Thoracic aorta (tissue), 2 donors: Measurements from ENCODE around the gene MYLK. TPM values are rescaled to one million over a fixed set of nuclear protein-coding genes. Genes with fewer than 3 reads are reported as not detected.
A peak's percentile ranks its signal among the peaks of the same experiment; 100 is the strongest.

ENCODE experiments used
- ATAC-seq: fragments of 150-250 bp; one replicate; pipeline ENCODE4 v1.8.0; 2017; ENCODE audit warnings: low read depth; ENCODE audit not compliant: insufficient number of reproducible peaks, low FRiP score
- DNase-seq: peaks from one replicate; pipeline ENCODE4 v3.0.0-alpha.2; 2020; ENCODE audit warnings: low spot score
- H3K27ac ChIP-seq, 2 donors: fragments of 200-600 bp; sonication (generic); 1 replicate in 1 of 2; 2 replicates in 1 of 2; pipeline ENCODE4 v1.5.1; 2016; ENCODE audit warnings: mild to moderate bottlenecking in 2 of 2, moderate library complexity in 2 of 2
- H3K27me3 ChIP-seq: fragments of 200-600 bp; sonication (generic); replicated peaks from 2 replicates; pipeline ENCODE4 v1.6.0; 2016; ENCODE audit warnings: mild to moderate bottlenecking; ENCODE audit not compliant: insufficient read depth
- H3K36me3 ChIP-seq: fragments of 200-600 bp; sonication (generic); one replicate; pipeline ENCODE4 v1.5.1; 2016
- H3K4me1 ChIP-seq, 2 donors: fragments of 200-600 bp; sonication (generic); 1 replicate in 1 of 2; 2 replicates in 1 of 2; pipeline versions ENCODE4 v1.5.1 to v1.6.0; 2016; ENCODE audit warnings: low read depth in 2 of 2, mild to moderate bottlenecking in 1 of 2; ENCODE audit not compliant: control insufficient read depth in 1 of 2
- H3K4me3 ChIP-seq: fragments of 200-600 bp; sonication (generic); 2 replicates; pipeline ENCODE4 v1.5.1; 2016; ENCODE audit warnings: mild to moderate bottlenecking
- H3K9me3 ChIP-seq: fragments of 200-600 bp; sonication (generic); 2 replicates; pipeline ENCODE4 v1.5.1; 2016
- CTCF ChIP-seq: fragments of 200-600 bp; sonication (generic); IDR thresholded peaks from one replicate; pipeline ENCODE4 v1.5.1; 2019; ENCODE audit warnings: antibody characterized with exemption
- total RNA-seq, 2 donors: library from RNA; depleted of rRNA; stranded (reverse); fragments of >200 nt; gene quantifications; one replicate each; pipeline versions ENCODE4 v1.1.0 to v1.2.3, GENCODE V29; 2016

The MYLK gene
- total RNA-seq, 2 donors from 2014 or later = 483 to 563 TPM

GRCh38 chr3:123633530-123633929 is 250.6 kb downstream of the MYLK start:
- H3K27ac ChIP-seq = peak overlapping the region in 1 of 2 donors; percentile 72

GRCh38 chr3:123632161-123632655 is 251.9 kb downstream of the MYLK start:
- Histone ChIP-seq H3K27me3 (no peaks in the 10 kb centered on the region), H3K4me3 (no peak overlapping the region), H3K9me3 (no peaks in the 10 kb centered on the region), H3K36me3 (peaks cover 51% of the 10 kb centered on the region), H3K4me1 (peaks cover 38 to 79% of the 10 kb centered on the region in 2 donors), H3K27ac (peak overlapping the region; percentile 46 to 57)
- no peak for DNase-seq
- TF ChIP-seq CTCF = no peak
- peak; percentile 25 for ATAC-seq

More at GRCh38 chr3:123633530-123633929, 250.6 kb downstream of the MYLK start:
- no peak overlapping the region for H3K4me3 ChIP-seq
- H3K4me1 ChIP-seq = peaks cover 38 to 85% of the 10 kb centered on the region in 2 donors
- H3K36me3 ChIP-seq = peaks cover 60% of the 10 kb centered on the region
- ATAC-seq (no peak), DNase-seq (no peak)
- H3K27me3 ChIP-seq = no peaks in the 10 kb centered on the region
- no peak for TF ChIP-seq CTCF
- H3K9me3 ChIP-seq = no peaks in the 10 kb centered on the region

- H3K9me3 ChIP-seq = no peaks in the 10 kb centered on the region
- ATAC-seq = no peak
- peaks cover 29 to 55% of the 10 kb centered on the region in 2 donors for H3K4me1 ChIP-seq
- no peak for TF ChIP-seq CTCF
- peaks cover 62% of the 10 kb centered on the region for H3K36me3 ChIP-seq
- peak overlapping the region in 1 of 2 donors; percentile 54 for H3K27ac ChIP-seq
- no peak for DNase-seq
- H3K4me3 ChIP-seq = no peak overlapping the region
- no peaks in the 10 kb centered on the region for H3K27me3 ChIP-seq
Measured at GRCh38 chr3:123629747-123630047, 254.4 kb downstream of the MYLK start.

GRCh38 chr3:123628996-123629746 is 255.0 kb downstream of the MYLK start:
- ATAC-seq = no peak
- DNase-seq = no peak
- H3K9me3 ChIP-seq = no peaks in the 10 kb centered on the region
- H3K4me1 ChIP-seq = peaks cover 23 to 55% of the 10 kb centered on the region in 2 donors
- H3K36me3 ChIP-seq = peaks cover 62% of the 10 kb centered on the region
- no peak for TF ChIP-seq CTCF
- no peaks in the 10 kb centered on the region for H3K27me3 ChIP-seq
- peak overlapping the region; percentile 25 to 54 for H3K27ac ChIP-seq
- H3K4me3 ChIP-seq = no peak overlapping the region

- H3K4me1 ChIP-seq = peaks cover 11 to 51% of the 10 kb centered on the region in 2 donors
- no peak for TF ChIP-seq CTCF
- no peaks in the 10 kb centered on the region for H3K27me3 ChIP-seq
- H3K27ac ChIP-seq = peak overlapping the region; percentile 25 to 54
- peaks cover 59% of the 10 kb centered on the region for H3K36me3 ChIP-seq
- ATAC-seq = no peak
- H3K4me3 ChIP-seq = no peak overlapping the region
- DNase-seq = no peak
- H3K9me3 ChIP-seq = no peaks in the 10 kb centered on the region
Measured at GRCh38 chr3:123627673-123628670, 256.2 kb downstream of the MYLK start.
